Endothelial cell of hepatic sinusoid (primary cell): ENCODE measurements around the gene GPR61.

Experiments
- in situ Hi-C: cut with HindIII; loops from 2 replicates; pipeline ENCODE4 v1.10.0; 2017; ENCODE audit warnings: low sequenced_read_pairs

GPR61 gene

GRCh38 chr1:109539676-109540075, at the start of gene GPR61:
Gene GPR61, plus strand, starts transcription at chr1:109539872. Its CDS starts 3,151 bp downstream, at chr1:109543023.
- in situ Hi-C loops = loop anchor here (5.0 to 25.0 kb wide), 3 partner anchors 47 to 223 kb away; partner anchors contain the start of genes CYB561D1 and EPS8L3

- in situ Hi-C loops = loop anchor here (5.0 to 10.0 kb wide), 2 partner anchors 47 to 215 kb away; partner anchors contain the start of gene GPR61
Measured at GRCh38 chr1:109490029-109490933, 49.4 kb upstream of the GPR61 start.

GRCh38 chr1:109490934-109491302, 48.8 kb upstream of the GPR61 start:
- in situ Hi-C loops = loop anchor here (5.0 to 10.0 kb wide), 2 partner anchors 46 to 216 kb away; partner anchors contain the start of gene GPR61

- in situ Hi-C loops = loop anchor here (5.0 to 10.0 kb wide), 2 partner anchors 46 to 217 kb away; partner anchors contain the start of gene GPR61
Measured at GRCh38 chr1:109491372-109491771, 48.3 kb upstream of the GPR61 start.

DNA sequence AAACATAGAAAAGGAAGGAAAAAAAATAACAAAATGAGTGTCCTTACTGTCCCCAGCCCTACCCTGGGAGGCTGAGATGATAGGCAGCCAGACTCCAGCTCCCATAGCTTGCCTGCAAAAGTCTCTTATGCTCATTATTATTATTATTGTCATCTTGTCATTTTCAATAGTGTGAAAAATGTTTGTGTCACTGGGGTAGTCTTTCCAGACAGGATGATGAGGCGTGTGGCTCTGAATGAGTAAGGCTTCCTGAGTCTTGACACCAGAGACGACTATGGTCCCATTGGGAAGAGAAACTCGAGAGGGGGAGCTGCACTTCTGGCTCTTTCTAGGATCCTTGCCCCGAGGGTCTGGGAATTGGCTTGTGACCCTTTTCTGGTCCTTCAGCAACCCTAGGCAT, 46.9 kb upstream of the GPR61 start:
- in situ Hi-C loops = loop anchor here (5.0 to 10.0 kb wide), 2 partner anchors 45 to 218 kb away; partner anchors contain the start of gene GPR61

DNA sequence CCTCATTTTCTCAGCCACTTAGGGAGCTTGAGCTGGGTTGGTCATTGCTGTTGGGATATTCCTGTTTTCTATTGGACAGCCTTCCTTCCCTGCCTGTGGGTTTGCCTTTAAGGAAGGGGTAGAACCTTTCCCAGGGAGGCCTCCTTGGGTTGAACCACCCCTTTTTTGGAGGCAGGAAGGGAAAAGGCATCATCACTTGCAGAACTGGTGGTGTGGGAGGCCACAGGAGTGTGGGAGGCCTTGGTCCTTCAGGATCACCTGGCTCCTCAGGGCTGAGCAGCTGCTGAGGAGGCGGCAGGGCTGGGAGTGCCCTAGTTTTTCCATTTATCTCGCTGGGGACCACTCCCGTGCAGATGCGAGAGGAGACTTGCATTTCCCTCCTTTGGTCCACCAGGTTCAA, 46.4 kb upstream of the GPR61 start:
- in situ Hi-C loops = loop anchor here (5.0 to 10.0 kb wide), 2 partner anchors 44 to 218 kb away; partner anchors contain the start of gene GPR61

DNA sequence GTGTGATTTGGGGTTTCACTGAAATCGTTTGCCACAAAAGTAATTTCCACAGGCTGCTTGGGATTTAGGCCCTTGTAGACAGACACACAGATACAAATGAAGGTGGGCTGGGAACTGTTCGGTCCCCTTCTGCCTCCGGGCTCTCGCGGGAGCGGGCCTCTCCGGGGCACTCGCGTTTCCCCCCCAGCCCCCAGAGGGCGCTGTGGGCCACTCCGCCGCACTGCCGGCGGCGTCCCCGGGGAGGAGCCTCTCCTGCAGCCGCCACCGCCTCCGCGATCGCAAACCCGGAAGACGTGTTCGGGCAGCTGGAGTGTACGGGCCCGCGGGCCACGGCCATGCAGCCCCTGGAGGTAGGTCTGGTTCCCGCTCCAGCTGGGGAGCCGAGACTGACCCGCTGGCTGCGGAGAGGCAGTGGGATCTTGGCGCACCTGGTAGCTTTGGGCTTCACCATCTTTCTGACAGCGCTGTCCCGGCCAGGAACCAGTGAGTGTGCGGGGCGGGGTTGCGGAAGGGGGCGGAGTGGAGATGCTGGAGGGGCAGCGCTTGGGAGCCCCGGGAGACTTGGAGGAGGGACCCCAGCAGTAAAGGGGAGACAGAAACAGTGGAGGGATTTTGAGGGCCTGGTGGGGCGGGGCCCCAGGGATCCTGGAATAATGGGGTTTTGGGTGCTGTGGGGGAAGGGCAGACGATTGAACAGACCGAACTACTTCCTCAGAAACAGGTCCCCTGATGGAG, 45.7 kb upstream of the GPR61 start, which contains the start of gene CYB561D1:
CYB561D1 (plus strand) TSS at position 290 of the 735 bp plus-strand sequence; CDS start at position 336, 46 bp downstream.
- in situ Hi-C loops = loop anchor here (5.0 to 10.0 kb wide), 2 partner anchors 43 to 219 kb away; partner anchors contain the start of gene GPR61

GRCh38 chr1:109495738-109496137, 43.9 kb upstream of the GPR61 start:
- in situ Hi-C loops = loop anchor here (10.0 kb wide), 1 partner anchor 221 kb away; no protein-coding TSS in a partner anchor

DNA sequence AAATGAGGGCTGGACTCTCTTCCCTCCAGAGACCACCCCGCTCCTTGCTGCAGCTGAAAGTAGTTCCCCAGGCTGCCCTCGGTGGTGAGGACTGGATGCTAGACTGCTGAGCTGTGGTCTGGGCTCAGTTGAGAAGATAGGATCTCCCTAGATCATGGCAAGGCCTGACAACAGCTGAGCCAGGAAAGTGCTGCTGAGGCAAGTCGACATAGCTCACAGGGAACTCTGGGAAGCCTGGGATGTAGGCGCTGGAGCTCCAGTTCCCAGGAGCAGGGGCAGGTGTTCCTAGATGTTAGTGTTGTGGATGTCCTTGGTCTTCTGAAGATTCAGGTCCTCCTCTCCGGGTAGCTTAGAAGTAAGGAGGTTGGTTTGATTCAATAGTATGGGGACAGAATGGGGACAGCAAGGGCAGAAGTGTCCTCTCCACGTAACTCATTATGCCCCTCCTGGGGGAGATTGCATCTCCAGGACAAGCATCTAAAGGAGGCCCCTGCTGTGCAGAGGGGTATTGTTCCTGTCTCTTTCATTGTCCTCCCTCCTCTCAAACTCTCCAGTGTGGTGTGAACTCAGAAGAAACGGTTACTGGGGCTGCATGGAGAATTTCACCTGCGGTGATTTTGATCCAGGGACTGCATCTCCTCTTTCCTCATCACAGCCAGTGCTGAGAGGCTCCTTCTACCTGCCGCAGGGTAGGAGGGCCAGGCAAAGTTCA, 42.1 kb upstream of the GPR61 start:
- in situ Hi-C loops = loop anchor here (10.0 kb wide), 1 partner anchor 223 kb away; no protein-coding TSS in a partner anchor

DNA sequence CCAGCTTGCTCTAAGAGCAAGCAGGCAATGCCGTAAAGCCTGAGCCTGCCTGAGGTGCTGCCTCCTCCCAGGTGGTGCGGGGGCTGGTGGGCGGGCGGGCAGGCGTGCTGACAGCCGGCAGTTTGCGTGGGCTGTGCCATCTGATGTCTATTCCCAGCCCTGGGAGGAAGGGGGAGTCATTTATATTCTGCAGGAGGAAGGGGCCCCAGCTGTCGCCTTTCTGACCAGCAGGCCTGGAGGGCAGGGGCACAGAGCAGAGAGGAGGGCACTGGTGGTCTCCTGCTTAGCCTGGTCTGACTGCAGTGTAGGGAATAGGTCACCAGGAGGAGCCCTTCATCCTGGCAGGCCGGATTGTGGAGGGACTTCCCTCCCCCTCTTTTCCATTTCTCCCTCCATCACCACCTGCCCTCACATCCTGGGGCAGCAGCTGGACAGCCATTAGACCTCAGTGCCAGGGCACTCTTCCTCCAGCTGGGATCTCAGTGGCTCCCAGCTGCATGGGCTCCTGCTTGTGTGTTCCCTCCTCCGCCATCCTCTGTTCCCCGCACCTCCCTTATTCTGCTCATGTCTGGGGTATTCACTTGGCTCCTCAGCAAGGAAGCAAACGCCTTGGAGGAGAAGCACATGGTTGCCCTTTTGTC, 41.4 kb upstream of the GPR61 start:
- in situ Hi-C loops = loop anchor here (10.0 kb wide), 1 partner anchor 223 kb away; no protein-coding TSS in a partner anchor

DNA sequence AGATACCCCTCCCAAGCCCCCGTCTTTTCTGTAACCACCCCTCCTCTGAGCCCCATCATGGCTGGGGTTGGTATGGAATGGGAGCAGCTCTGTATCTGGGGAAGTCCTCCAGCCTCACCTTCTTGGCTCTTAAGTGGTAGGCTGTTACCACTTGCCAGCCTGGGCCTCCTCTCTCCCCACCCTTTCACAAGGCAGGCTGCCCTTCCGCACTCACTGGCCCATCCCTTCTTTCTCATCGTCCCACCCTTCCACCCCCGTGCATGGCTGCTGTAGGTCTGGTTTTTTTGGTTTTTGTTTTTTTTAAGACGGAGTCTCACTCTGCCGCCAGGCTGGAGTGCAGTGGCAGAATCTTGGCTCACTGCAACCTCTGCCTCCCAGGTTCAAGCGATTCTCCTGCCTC, 40.6 kb upstream of the GPR61 start:
- in situ Hi-C loops = loop anchor here (10.0 kb wide), 1 partner anchor 224 kb away; no protein-coding TSS in a partner anchor

- in situ Hi-C loops = loop anchor here (10.0 kb wide), 1 partner anchor 225 kb away; no protein-coding TSS in a partner anchor
Measured at GRCh38 chr1:109499661-109500536, 39.8 kb upstream of the GPR61 start.

DNA sequence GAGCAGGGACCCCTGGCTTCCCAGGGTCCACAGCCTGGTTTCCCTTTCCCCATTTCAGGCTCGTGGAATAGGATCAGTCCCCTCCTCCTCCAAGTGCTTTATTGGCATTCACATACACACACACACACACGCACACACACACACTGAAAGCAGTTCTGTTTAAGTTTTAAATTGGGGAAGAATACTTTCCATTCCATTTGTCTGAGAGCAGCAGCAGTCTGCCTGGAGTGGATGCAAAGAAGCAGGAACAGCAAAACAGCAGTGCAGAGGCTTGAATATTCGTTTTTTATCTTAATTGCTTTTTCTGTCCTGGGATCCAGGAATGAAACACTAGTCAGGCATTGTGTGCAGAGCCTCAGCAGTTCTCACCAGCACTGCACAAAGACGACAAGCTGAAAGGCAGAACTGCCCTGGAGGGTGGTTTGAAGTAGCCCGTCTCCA, 38.7 kb upstream of the GPR61 start:
- in situ Hi-C loops = no loop called here

GRCh38 chr1:109501644-109502363, 37.9 kb upstream of the GPR61 start:
- in situ Hi-C loops = no loop called here

DNA sequence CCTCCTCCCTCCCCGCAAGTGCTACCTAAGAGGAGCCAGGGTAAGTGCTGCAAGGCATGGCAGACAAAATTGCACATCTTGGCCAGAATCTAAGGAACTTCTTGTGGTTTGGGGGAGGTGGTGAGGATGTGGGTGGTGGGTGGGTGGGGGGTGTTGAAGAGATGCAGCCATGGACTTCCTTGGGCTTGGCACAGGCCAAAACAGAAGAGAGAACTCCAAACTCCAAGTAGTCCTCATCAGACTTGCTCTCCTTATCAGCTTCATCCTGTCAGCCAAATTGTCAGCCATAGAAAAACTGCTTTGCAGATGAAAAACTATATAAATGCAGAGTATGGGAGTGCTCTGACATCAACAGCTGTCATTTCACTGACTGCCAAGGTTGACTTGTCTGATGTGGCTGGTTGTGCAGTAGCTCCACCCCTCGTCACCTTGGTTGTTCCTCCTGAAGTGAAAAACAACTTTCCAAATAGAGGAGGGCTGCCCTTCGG, 37.3 kb upstream of the GPR61 start:
- in situ Hi-C loops = no loop called here

DNA sequence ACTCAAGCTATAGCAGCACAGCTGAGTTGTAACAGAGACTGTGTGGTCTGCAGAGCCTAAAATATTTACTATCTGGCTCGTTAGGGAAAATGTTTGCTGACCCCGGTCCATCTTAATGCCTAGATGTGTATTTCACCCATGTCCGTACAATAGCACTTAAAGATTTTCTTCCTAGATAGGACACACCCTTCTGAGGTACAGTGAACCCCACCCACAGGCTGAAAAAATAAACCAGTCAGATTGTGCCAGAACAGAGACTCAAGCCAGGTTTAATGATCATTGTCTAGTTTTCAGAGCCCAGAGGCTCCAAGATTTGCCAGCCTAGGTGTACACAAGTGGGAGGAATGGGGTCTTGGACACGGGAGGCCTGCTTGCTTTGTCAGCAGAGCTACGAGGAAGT, 35.7 kb upstream of the GPR61 start:
- in situ Hi-C loops = no loop called here

GRCh38 chr1:109504974-109505373, 34.7 kb upstream of the GPR61 start:
- in situ Hi-C loops = no loop called here
